HG03571 (cell line): ENCODE results near the gene CTDSP2.
"Not testable (repeated sequence)": the region's sequence is repeated elsewhere in the genome, so short reads cannot be mapped to it uniquely, and the experiment has no call there.

Source experiments
- ATAC-seq: cut with Tn5 transposase; IDR thresholded peaks from one replicate; pipeline ENCODE4 v1.9.1; 2021; ENCODE audit not compliant: unreplicated experiment

The CTDSP2 gene, protein sequence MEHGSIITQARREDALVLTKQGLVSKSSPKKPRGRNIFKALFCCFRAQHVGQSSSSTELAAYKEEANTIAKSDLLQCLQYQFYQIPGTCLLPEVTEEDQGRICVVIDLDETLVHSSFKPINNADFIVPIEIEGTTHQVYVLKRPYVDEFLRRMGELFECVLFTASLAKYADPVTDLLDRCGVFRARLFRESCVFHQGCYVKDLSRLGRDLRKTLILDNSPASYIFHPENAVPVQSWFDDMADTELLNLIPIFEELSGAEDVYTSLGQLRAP

DNA sequence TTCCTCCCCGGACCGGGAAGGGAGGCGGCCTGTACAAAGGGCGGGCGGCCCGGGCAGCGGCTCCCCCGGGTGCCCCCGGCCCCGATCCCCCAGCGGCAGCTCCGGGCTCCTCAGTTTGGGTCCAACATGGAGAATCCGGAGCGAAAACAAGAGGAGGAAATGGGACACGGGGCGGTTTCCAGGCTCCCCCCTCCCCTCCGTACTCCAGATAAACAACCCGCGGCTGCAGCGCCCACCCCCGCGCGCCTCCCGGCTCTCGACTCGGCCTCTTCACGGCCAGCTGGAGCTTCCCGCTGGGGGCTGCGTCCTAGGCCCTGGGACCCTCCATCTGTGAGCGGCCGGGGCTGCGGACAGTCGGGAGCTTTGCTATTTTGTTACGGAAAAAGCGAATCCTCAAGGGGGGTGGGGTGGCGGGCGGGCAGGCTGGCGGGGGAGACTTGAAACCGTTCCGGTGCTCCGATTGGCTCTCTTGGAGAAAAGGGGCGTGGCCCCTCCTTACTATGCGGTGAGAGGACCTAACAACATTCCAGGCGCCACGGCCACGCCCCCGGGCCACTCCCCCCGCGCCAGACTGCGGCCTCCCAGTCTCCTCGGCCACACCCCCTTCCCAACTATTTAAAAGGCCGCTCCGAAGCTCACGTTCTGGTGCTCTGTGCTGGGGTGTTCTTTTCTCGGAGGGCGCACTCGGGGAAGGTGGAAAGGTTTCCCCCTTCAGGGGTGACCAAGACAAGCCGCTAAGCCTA is at the start of gene CTDSP2:
CTDSP2 (minus strand) TSS at position 153 of the 743 bp plus-strand sequence. CDS start 294 bp downstream, outside the sequence.
- ATAC-seq: peak; percentile 32

DNA sequence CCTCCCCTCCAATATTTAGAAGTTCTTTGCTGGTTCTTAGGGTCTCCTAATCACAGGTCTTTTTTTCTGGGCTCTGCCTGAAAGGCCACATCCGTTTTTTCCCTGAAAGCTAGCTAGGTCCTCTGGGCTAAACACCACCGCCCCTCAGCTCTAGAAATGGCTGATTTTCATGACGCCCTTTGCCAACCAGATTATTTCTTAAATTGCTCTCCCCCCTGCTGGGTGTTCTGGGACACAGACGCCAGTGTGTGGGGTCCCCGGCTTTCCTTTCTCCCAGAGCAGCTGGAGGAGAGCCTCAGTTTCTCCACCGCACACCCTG is 49.5 kb upstream of the CTDSP2 start:
- ATAC-seq: no peak

DNA sequence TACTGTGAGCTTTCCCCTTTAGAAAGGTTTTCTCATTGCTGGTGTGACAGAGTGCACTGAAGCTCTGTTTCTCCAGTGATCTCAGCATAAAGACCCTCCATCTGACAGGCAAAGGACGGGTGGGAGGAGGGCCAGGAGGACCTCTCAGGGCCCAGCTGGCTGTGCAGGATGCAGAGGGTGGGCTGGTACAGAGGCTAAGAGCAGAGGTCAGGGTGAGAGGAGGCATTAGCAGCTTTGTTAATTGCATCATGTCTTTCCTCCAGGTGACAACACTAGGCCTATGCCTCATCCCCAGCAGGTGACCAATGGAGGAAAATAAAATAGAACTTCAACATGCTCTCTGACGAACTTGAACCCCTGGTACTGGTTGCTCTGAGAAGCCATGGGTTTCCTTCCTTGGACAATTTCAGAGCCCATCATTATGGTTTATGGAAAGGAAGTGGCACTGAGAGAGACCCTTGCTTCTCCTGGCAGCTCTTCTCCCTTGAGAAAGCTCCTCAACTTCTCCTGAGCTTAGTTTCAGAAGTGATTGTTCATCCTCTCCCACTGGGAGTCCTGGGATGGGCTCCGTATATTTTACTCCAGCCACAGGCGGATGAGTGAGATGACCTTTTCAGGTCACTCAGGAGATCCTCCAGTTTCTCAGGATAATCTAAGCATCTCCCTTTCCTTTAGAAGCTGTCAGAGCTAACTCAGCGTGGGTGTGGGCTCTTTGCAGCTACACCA is 49.0 kb upstream of the CTDSP2 start:
- no peak for ATAC-seq

DNA sequence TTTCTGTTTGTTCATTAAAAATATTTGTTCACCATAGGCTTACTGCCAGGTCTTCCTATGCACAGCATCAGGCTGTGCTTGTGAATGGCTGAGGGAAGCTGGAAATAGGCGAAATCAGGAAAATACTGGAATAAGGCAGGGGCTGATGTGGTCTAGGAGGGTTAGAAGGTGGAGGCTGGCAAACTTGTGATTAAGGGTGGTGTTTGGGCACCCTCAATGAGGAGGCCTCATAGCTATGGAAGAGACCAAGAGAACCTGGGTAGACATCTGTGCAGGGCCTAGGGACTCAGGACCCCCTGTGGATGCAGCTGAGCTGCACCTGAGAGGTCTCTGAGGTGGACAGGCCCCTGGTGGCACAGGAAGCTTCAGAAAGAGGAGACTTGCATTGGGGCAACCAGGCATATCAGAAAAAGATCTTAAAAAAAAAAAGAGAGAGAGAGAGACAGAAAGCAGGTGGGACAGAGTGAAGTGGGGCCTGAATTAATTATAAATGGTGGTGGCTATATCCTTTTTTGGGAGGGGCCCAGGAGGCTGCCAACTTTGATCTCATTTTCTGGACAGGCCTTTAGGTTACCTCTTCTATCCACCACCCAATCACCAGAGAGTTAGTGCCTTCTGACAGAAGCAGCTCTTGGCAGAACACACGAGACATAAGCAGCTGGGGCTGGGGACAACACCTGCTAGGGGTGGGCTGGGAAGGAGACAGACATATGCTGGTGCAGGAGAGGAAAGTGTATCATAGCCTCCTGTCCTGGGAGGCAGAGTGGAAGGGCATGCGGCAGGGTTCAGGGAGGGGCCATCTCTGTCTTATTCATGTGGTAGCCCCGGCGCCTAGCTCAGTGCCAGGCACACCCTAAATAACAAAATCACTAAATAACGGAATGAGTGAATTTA is 48.1 kb upstream of the CTDSP2 start:
- no peak for ATAC-seq

DNA sequence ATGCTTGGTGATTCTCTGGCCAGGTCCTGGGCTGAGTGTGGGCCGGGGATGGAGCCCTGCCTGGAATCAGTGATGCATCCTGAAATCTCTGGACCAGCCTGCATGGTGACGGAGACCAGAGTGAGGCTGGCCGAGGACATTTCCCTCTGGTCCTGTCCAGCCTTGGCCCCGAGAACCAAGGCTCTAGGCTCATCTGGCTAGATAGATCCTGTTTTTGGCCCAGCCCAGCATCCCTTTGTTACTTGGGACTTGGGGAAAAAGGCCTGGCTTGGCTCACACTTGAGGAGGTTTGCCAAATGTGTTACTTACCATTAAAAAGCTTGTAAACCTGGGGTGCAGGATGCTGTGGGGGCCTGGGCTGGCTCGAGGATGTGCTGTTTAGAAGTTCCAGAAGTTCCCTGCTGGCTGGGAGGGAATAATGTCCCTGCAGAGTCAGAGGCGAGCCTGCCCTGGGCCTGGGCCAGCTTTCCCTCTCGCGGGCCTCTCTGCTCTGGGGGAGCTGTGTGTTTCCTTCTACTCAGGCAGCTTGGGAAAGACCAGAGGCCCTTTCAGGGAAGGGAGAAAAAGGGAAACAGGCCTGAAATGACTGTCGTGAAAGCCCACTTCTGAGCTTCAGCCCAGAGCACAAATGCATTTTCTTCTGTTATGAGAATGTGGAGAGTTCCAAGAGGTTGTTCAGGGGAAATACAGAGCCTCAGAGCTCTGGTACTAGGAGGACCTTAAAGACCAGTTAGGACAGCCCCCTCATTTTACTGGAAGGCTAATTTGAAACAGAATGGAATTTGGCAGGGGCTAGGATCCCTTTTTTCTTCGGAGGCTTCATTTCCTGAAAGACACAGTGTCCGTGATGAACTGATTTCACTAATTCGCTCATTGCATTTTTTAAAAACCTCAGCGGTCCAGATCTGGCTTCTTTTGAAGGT is 47.2 kb upstream of the CTDSP2 start:
- no peak for ATAC-seq

DNA sequence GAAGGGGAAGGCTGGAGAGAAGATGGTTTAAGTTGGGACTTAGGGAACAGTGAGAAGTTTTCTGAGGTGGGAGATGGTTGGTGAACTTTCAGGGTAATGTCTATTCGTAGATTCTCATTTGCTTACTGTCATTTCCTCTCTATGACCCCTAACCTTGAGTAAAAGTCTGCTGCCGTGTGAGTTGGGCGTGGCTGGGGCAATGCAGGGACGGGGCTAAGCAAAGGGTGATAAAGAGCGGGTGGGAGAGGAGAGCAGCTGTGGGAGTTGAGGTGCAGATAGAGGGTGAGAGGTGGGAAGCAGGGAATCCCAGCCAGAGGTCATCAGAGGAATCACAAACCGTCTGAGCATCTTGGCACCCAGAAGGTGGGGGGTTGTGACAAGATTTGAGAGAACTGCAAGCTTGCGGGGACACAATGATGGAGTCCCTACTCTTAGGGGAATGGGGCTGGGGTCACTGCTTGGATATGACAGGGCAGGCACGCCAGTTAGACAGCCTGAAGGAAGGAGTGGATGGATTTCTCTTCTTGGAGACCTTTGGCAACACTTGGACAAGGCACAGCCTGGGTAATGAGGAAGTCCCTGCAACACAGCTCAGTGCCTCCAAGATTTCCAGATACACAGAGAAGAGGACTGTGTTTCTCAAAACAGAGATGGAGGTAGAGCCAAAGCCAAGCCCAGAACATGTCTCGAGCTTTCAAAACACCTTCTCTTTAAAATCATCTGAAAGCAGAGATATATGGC is 45.9 kb upstream of the CTDSP2 start:
- no peak for ATAC-seq

DNA sequence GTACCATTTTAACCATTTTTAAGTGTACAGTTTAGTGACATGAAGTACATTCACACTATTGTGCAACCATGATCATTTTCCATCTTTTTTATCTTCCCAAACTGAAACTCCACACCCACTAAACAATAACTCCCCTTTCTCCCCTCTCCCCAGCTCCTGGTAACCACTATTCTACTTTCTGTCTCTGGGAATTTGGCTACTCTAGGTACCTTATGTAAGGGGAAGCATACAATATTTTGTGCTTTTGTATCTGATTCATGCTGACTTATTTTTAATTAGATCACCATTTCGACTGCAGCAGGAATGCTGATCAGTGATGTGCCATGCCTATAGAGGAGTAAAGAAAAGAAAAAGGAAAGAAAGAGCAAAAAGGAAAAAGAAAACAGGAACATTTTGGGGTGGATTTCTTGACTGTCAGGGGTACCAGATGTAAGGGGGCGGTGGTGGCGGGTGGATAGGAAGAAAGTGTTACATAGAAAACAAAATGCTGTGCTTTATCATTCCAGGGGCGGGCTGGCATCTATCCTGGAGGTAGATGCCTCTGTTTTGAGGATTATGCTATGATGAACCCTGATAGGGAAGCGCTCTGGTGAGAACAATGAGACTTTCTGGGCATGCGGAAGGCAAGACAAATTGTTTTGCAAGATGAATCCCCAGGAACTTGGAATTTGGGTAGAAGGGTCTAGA is 45.2 kb upstream of the CTDSP2 start:
- ATAC-seq: no peak

DNA sequence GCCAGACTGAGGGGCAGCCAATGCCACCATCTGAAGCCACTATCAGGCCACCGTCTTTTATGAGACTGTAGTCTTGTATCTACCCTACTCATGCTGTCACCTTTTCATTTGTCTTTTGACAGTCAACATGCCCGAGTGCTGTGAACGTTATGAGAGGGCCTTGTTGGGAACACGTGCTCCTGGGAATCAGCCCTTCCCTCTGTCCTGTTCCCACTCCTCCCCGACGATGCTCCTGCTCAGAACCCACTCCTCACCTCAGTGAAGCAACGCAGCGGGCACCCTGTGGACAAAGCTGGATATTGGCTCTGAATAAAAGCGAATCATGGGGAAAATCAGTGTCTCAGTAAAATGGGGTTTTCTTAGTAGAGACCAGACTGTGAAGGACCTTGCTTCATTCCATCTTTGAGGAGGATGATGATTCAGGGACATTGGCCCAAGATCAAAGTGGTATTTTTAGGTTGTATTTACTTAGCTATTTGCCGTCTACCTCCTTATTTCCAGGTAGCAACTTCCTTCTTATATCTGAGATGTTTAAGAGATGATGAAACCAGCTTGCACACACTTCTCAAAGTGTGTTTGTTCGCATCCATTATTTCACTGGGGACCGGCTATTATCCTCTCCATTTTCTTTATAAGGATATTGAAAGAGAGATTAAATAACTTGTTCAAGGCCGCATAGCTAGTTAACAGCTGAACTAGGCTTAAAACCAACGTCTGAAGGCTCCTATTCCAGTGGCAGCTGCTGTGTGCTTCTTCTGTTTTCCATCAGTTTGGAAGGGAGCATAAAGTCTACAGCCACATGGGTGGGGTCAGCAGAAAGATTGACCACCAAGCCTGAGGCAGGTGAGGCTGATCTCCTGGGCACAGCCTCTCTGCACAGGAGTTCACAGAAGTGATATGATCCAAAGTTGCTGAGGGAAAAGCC is 43.9 kb upstream of the CTDSP2 start:
- no peak for ATAC-seq

DNA sequence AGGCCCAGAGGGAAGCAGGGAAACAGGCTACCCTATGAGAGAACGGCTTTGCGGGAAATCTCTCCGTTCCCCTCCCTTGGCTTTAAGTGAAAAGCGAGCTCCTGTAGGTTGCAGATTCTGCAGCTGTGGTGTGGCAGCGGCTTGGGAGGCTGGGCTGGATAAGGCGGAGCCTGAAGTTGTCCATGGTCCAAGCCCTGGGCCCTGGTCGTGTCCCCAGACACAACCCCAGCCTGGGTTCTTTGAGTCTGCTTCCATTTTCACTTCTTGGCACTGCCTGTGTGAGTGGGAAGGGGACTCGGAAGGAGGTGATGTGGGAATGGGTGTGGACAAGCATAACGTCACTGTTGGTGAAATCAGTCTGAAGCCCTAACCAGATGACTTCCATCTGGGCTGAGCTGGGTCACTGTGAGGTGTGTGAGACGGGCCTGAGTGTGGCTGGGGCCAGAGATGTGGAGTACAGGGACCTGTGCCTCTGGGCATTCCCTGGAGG is 43.0 kb upstream of the CTDSP2 start:
- no peak for ATAC-seq

DNA sequence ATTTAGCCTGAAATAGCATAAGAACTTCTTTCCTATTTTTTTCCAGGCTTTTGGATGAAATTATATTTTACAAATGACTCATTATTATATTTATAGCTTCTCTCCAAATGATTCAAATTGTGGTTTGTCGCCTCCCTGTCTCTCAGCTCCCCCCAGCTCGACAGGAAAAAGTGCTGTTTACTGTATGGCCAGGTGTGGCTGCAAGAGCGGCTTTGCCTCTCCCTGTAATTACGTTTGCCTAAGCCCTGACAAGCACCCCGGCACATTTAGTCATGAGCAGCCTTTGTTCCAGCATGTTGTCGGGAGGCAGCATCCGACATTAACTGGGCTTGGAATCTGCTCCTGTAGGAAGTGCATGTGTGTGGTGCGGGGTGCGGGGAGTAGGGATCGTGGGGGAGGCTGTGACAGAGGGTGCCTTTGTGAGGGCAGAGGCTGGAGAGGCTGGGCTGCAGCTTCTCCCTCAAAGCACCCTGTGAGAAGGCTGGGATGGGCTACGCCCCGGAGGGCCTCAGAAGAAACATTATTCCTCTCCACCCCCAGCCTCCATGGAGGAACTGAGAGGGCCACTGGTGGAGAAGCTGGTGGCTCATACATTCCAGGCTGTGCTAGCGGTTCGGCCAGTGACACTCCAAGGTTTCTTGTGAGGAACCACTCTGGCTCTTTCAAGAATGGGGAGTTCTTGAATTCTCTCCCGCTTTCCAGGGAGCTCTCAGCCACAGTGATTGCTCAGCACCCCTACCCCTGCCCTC is 42.1 kb upstream of the CTDSP2 start:
- ATAC-seq: no peak

DNA sequence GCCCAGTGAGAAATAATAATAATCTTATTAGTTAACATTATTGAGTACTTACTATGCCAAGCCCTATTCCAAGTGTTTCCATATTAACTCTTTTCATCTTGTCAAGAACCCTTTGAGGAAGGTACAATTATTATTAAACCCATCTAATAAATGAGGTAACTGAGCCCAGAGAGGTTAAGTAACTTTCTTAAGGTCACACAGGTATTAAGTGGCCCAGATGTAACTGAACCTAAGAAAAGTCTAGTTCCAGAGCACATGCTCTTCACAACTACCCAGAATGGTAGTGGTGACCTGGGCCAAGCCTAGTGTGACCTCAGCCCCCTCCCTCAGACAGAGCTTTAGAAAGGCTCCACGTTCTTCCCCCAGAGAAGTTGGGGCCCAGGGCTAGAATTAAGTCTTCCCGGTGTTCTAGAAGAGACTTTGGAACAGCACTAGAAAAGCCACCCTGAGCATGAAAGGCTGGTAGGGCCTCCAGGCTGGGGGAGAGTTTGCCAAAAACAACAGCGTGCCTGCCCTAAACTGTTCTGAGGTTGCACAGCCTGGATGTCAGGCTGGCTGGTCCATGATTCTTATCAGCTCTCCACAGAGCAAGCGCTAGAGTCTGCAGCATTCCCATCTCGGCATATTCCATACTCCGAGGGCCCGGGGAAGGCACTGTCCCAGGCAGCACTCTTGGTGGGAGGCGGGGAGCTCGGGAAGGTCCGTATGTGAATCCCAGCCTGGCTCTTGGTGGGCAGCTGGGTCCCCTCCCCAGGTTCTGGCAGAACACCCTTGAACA is 41.3 kb upstream of the CTDSP2 start:
- ATAC-seq: no peak

DNA sequence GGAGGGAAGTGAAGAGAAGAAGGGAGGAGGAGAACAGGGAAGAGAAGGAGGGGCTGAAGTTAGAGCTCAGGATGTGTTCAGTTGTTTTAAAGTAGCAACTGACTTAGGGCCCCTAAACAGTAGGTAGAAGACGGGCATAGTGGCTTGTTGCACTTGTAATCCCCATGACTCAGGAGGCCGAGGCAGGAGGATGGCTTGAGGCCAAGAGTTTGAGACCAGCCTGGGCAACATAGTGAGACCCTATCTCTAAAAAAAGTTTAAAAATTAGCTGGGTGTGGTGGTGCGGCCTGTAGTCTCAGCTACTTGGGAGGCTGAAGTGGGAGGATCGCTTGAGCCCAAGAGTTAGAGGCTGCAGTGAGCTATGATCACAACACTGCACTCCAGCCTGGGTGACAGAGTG is 40.4 kb upstream of the CTDSP2 start:
- ATAC-seq: not testable (repeated sequence)

DNA sequence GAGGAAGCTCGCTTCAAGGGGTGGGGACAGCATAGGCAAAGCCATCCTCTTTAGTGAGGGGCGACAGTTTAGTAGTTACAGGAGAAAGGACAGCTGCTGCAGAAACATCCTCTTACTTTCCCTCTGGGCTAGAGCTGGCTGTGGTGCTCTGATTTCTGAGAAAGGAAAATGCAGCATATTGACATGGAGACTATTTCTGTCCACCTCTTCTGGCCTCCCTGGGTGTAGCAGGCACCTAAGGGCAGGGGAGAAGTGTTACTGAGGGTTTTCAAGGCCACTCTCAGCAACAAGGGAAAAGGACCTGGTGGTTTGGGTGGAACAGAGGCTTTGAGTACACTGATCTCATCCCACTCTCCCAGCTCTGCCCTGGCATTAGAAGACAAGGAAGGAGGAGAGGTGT is 40.0 kb upstream of the CTDSP2 start:
- ATAC-seq: no peak

DNA sequence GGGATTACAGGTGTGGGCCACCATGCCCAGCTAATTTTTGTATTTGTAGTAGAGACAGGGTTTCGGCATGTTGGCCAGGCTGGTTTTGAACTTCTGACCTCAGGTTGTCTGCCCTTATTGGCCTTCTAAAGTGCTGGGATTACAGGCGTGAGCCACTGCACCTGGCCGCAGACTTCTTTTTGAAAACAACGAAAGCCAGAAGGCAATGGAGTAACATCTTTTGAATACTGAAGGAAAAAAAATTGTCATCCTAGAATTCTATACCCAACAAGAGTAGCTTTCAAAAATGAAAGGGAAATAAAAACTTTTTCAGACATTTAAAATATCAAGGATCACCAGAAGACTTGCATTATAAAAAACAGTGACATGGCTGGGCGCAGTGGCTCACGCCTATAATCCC is 38.7 kb upstream of the CTDSP2 start:
- ATAC-seq: no peak

DNA sequence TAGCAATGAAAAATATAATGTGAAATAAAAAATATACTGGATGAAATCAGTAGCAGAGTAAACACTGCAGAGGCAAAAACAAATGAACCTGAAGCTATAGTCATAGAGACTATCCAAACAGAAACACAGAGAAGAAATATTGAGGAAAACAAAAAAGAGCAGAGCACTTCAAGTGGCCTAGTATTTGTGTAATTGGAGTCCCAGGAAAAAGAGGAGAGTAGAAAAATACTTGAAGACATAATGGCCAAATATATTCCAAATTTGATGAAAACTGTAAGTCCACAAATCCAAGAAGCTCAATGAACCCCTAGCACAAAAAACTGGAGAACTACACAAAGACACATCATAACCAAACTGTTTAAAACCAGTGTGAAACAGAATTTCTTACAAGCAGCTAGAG is 37.2 kb upstream of the CTDSP2 start:
- ATAC-seq: no peak

DNA sequence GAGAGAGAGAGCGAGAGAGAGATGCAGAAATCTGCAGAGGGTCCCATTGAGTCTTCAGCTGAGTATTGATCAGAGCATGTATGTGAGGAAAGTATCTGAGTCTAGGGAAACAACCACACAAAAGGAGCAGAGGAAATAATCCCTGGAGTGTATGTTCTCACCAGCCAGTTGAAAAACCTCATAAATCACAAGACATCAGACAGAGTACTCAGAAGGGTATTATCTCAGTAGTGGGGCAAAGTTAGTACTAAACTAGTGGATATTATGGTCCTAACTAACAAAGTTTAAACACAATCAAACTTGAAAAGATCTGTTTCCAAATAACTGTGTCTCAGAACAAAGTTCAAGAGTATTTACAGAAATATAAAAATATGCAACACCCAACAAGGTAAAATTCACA is 36.5 kb upstream of the CTDSP2 start:
- ATAC-seq: no peak
